ENCODE results near the gene SLC25A43.
"Not testable (repeated sequence)": the region's sequence is repeated elsewhere in the genome, so short reads cannot be mapped to it uniquely, and the experiment has no call there.

Gene SLC25A43

DNA sequence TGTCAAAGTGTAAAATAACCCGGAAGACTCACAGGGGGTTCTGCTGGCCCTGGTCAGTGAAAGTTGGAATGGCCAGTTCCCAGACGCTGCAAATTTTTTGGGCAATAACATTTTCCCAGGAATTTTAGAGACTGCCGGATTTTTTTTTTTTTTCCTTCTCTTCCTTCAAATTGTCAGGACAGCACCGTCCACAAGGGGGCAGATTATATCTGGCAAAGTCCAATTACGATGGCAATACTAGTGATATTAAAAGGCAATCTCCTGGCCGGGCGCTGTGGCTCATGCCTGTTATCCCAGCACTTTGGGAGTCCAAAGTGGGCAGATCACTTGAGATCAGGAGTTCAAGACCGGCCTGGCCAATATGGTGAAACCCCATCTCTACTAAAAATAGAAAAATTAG is 89.6 kb downstream of the SLC25A43 start:
- POLR2A ChIA-PET, result no interaction called here
- no peak for DNase-seq (ENCODE audit: low read depth, low spot score)
- CTCF ChIA-PET, result interaction anchor here (0.7 to 29.7 kb wide), 4 partner anchors 8 to 115 kb away, joined by 3 to 627 read pairs (median 24); no protein-coding TSS in a partner anchor
- H3K4me3 ChIP-seq (ENCODE audit: low read depth, low read length), result no peak overlapping the region
- TF ChIP-seq, protein P1, sequence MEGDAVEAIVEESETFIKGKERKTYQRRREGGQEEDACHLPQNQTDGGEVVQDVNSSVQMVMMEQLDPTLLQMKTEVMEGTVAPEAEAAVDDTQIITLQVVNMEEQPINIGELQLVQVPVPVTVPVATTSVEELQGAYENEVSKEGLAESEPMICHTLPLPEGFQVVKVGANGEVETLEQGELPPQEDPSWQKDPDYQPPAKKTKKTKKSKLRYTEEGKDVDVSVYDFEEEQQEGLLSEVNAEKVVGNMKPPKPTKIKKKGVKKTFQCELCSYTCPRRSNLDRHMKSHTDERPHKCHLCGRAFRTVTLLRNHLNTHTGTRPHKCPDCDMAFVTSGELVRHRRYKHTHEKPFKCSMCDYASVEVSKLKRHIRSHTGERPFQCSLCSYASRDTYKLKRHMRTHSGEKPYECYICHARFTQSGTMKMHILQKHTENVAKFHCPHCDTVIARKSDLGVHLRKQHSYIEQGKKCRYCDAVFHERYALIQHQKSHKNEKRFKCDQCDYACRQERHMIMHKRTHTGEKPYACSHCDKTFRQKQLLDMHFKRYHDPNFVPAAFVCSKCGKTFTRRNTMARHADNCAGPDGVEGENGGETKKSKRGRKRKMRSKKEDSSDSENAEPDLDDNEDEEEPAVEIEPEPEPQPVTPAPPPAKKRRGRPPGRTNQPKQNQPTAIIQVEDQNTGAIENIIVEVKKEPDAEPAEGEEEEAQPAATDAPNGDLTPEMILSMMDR (IDR thresholded peaks at IDR 0.05; ENCODE audit: insufficient read depth, low read length, missing control alignments), result peak; percentile 24

DNA sequence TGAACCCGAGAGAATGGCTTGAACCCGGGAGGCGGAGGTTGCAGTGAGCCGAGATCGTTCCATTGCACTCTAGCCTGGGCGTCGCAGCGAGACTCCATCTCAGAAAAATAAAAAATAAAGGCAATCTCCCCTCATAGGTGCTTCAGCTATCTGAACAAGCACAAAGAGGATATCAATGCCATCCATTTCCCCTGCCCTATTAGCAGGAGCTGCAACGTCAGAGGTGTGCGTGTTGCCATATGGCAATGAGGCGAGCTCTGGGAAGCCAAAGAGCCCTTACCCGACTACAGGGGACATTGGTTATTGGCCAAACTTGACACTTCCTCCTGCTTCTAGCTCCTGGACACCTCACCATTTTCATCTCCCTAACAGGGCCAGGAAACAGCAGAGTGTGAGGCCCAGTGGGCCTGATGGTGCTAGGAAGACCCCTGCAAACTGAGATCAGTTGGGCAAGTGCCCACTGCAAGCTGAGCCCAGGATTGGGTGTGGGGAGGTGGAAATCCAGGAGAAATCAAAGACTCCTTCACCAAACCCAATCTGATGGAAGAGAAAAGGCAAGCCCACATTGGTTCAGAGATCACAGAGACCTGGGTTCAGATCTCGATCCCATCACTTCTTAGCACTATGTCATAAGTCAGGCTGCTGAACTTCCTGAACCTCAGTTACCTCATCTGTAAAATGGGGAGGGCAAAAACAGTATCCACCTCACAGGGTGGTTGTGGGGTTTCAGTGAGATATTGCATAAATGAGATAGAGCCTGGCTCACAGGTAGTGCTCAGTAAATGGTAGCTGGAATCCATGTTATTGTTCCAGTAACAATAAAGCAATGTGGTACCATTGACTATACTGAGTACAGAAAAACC is 90.3 kb downstream of the SLC25A43 start:
- ChIA-PET CTCF (interaction anchor here (0.7 to 29.7 kb wide), 5 partner anchors 8 to 247 kb away, joined by 3 to 627 read pairs (median 4); no protein-coding TSS in a partner anchor), POLR2A (no interaction called here)
- no peak overlapping the region for H3K4me3 ChIP-seq (ENCODE audit: low read depth, low read length)
- no peak for DNase-seq (ENCODE audit: low read depth, low spot score)
- TF ChIP-seq, protein P1 (IDR thresholded peaks at IDR 0.05; ENCODE audit: insufficient read depth, low read length, missing control alignments), result no peak

DNA sequence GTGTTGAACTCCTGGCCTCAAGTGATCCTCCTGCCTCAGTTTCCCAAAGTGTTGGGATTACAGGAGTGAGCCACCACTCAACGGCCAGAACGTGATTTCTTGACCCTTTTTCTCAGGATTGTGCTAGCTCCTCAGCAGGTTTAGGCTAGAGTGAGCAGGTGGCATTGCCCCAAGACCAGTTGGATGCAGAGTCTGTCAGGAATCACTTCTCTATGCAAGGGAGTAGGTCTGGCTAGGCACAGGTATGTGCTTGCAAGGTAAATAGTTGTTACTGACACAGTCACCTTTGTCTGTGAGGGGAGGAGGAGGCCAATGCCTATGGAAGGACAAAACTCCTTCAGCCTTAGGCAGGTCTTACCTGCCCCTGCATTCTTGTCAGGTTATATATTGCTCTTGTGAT is 93.3 kb downstream of the SLC25A43 start:
- TF ChIP-seq, protein P1 (IDR thresholded peaks at IDR 0.05; ENCODE audit: insufficient read depth, low read length, missing control alignments), result no peak
- CTCF ChIA-PET, result interaction anchor here (2.6 to 29.7 kb wide), 3 partner anchors 10 to 17 kb away, joined by 8 to 627 read pairs (median 43); no protein-coding TSS in a partner anchor
- H3K4me3 ChIP-seq (ENCODE audit: low read depth, low read length), result no peak overlapping the region
- POLR2A ChIA-PET, result interaction anchor here (1.0 kb wide), 1 partner anchor 9 kb away, joined by 3 read pairs; no protein-coding TSS in a partner anchor
- no peak for DNase-seq (ENCODE audit: low read depth, low spot score)

DNA sequence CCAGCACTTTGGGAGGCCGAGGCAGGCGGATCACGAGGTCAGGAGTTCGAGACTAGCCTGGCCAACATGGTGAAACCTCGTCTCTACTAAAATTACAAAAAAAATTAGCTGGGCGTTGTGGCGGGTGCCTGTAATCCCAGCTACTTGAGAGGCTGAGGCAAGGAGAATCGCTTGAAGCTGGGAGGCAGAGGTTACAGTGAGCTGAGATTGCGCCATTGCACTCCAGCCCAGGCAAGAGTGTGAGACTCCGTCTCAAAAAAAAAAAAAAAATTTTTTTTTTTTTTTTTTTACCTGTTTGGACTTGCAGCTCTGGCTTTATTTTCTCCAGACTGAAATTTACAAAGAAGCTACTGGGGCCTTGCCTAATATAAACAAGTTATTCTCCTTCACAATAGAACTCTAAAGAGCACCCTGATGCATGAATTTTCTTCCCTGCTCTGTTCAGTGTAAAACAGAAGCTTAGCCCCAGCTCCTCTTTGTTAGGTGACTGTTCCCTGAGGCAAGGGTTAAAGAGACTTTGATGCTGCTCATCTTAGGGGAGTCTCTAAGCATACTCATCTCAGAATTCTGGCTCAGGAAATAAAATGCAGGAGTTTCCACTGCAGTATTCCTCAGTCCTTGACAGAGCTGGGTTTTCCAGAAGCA is 94.8 kb downstream of the SLC25A43 start:
- CTCF ChIA-PET, result interaction anchor here (1.0 to 29.7 kb wide), 3 partner anchors 11 to 25 kb away, joined by 5 to 627 read pairs (median 23); no protein-coding TSS in a partner anchor
- not testable (repeated sequence) for DNase-seq (ENCODE audit: low read depth, low spot score)
- POLR2A ChIA-PET, result interaction anchor here (0.7 kb wide), 1 partner anchor 14 kb away, joined by 3 read pairs; no protein-coding TSS in a partner anchor

DNA sequence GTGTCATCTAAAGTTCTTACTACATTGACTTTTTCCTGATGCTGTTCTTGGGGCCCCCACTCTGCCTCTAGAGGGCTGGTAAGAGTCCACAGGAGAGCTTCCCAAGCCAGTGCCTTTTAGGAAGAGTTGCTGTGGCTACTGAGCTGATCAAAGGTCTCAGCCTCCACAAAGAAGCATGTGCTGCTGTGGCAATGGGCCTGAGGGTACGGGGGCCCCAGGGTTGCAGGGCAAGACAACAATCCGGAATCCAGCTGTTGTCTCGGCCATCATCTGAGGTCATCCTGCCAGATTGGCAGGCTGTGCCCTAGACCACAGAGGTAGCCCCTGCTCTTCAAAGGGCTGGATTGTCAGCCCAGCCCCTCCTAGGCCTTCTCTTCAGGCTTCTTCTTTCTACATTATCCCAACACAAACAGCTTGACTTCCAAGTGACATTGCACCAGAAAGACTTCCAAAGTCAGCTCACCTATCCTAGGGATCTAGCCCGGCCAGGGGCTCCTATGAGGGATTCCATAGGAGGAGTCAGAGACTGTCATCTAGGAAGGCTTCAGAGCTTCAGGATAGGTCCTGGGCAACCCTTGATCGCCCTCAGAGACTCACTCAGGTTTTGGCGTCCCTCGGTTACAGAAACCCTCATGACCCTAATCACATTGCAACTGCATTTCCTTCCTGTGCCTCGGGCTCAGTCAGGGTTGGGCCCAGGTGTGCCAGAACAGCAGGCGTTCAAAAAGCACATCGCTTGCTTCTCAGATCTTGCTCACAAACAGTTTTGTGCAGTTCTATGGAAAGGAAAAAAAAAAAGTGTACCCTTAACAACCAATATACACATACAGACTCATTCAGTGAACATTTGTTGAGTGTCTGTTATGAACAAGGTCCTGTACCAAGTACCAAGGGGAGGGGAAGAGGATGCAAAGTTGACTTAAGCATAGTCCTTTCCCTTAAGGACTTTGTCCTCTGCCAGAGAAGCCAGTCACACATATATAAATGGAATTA is 96.9 kb downstream of the SLC25A43 start:
- H3K4me3 ChIP-seq (ENCODE audit: low read depth, low read length), result no peak overlapping the region
- TF ChIP-seq, protein P1 (IDR thresholded peaks at IDR 0.05; ENCODE audit: insufficient read depth, low read length, missing control alignments), result no peak
- DNase-seq (ENCODE audit: low read depth, low spot score), result no peak
- CTCF ChIA-PET, result interaction anchor here (0.7 to 29.7 kb wide), 5 partner anchors 7 to 284 kb away, joined by 3 to 627 read pairs (median 4); no protein-coding TSS in a partner anchor
- POLR2A ChIA-PET, result no interaction called here

More for the DNA sequence above, 94.8 kb downstream of the SLC25A43 start:
- H3K4me3 ChIP-seq (ENCODE audit: low read depth, low read length), result not testable (repeated sequence)

DNA sequence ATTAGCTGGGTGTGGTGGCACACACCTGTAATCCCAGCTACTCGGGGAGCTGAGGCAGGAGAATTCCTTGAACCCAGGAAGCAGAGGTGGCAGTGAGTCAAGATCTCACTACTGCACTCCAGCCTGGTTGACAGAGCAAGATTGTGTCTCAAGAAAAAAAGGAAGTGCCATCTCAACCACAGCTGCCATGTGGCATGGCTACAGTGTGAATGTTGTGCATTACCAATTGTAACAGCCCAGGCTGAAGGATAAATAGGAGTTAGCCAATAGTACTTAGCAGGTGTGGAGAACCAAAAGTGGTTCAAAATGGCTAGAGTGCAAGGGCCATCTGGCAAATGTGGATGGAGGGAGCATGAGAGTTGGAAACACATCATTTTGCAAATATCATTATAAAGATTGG is 98.0 kb downstream of the SLC25A43 start:
- TF ChIP-seq, protein P1 (IDR thresholded peaks at IDR 0.05; ENCODE audit: insufficient read depth, low read length, missing control alignments), result no peak
- H3K4me3 ChIP-seq (ENCODE audit: low read depth, low read length), result no peak overlapping the region
- ChIA-PET POLR2A (no interaction called here), CTCF (interaction anchor here (0.6 to 29.7 kb wide), 5 partner anchors 8 to 283 kb away, joined by 3 to 627 read pairs (median 4); no protein-coding TSS in a partner anchor)
- no peak for DNase-seq (ENCODE audit: low read depth, low spot score)
